HCT116 (cell line): ENCODE measurements around the gene FAM89B. TPM values are rescaled to one million over a fixed set of nuclear protein-coding genes. Genes with fewer than 3 reads are reported as not detected.

ENCODE experiments used
- ATAC-seq: fragments of 200-7000 bp; cut with Tn5 transposase; 2 replicates; pipeline ENCODE4 v1.9.1; 2020; ENCODE audit warnings: mild to moderate bottlenecking, moderate library complexity
- BruUV-seq: library from RNA; stranded (reverse); fragments of 400-500 nt; replicated peaks from 2 replicates; lab custom pipeline; 2021; lab: Mats Ljungman, UMichigan
- CTCF ChIA-PET: fragments of 300-600 bp; sonication (Branson Sonifier 250); formaldehyde crosslinking; loops from one replicate; lab custom pipeline; 2021; ENCODE audit warnings: antibody characterized with exemption; lab: Charles Lee
- POLR2A ChIA-PET: fragments of 300-600, 350-600 bp; sonication (Branson Sonifier 250); formaldehyde crosslinking; loops from one replicate; lab custom pipeline; 2021; ENCODE audit warnings: antibody characterized with exemption; lab: Charles Lee
- RAD21 ChIA-PET, 2 experiments: fragments of 300-600 bp; sonication (Branson Sonifier 250); formaldehyde crosslinking; loops; one replicate each; lab custom pipeline; 2023; ENCODE audit warnings: low total read pairs in 2 of 2; ENCODE audit not compliant: uncharacterized antibody in 2 of 2, unreplicated experiment in 2 of 2, low non-redundant PET in 1 of 2; lab: Charles Lee
- DNase-seq: peaks from one replicate; pipeline ENCODE4 v3.0.0-alpha.2; 2010; ENCODE audit warnings: low read depth, low spot score
- H2AFZ ChIP-seq: fragments of 200-600 bp; shearing (Covaris generic), sonication (generic); 2 replicates; pipeline ENCODE4 v1.6.1; 2017; ENCODE audit warnings: low read depth, mixed run types, mixed read lengths, antibody characterized with exemption, low read length; ENCODE audit not compliant: poor library complexity, severe bottlenecking
- H3K27ac ChIP-seq: 2 replicates; pipeline ENCODE4 v1.5.1; 2012; ENCODE audit warnings: low read depth, low read length
- H3K27me3 ChIP-seq: fragments of 200-600 bp; sonication (generic); 2 replicates; pipeline ENCODE4 v1.6.1; 2016; ENCODE audit warnings: mixed run types, low read length, mixed read lengths; ENCODE audit not compliant: insufficient read depth
- H3K36me3 ChIP-seq, 2 experiments: fragments of 200-500 bp in 1 of 2; fragments of 200-600 bp in 1 of 2; sonication (Bioruptor generic) in 1 of 2; sonication (generic) in 1 of 2; 2 replicates each; pipeline versions ENCODE4 v1.5.1 to v1.6.1; 2014 to 2016; ENCODE audit warnings: low read length in 2 of 2, inconsistent platforms in 1 of 2, mixed read lengths in 1 of 2, mixed run types in 1 of 2; ENCODE audit not compliant: insufficient read depth in 2 of 2, control insufficient read depth in 1 of 2
- H3K4me1 ChIP-seq, 2 experiments: fragments of 200-600 bp in 1 of 2; sonication (generic) in 1 of 2; 2 replicates each; pipeline versions ENCODE4 v1.5.1 to v1.6.1; 2012 to 2017; ENCODE audit warnings: low read length in 2 of 2, inconsistent platforms in 1 of 2, mild to moderate bottlenecking in 1 of 2, mixed read lengths in 1 of 2, mixed run types in 1 of 2, moderate library complexity in 1 of 2; ENCODE audit not compliant: insufficient read depth in 2 of 2, control insufficient read depth in 1 of 2
- H3K4me2 ChIP-seq: fragments of 200-600 bp; sonication (generic); 2 replicates; pipeline ENCODE4 v1.6.1; 2017; ENCODE audit warnings: mixed run types, low read length, mixed read lengths
- H3K4me3 ChIP-seq, 2 experiments: fragments of 200-600 bp in 1 of 2; sonication (generic) in 1 of 2; replicated peaks in 1 of 2; 2 replicates each; pipeline ENCODE4 v1.5.1; 2011 to 2016; ENCODE audit warnings: low read length in 2 of 2, control low read depth in 1 of 2, low read depth in 1 of 2, mild to moderate bottlenecking in 1 of 2, mixed read lengths in 1 of 2, mixed run types in 1 of 2
- H3K79me2 ChIP-seq: fragments of 200-600 bp; sonication (generic); 2 replicates; pipeline ENCODE4 v1.6.1; 2017; ENCODE audit warnings: mild to moderate bottlenecking, mixed run types, low read length, moderate library complexity, mixed read lengths; ENCODE audit not compliant: insufficient read depth
- H3K9ac ChIP-seq: fragments of 200-600 bp; sonication (generic); 2 replicates; pipeline ENCODE4 v1.6.1; 2016; ENCODE audit warnings: low read length, mixed read lengths
- H3K9me2 ChIP-seq: fragments of 200-600 bp; sonication (generic), shearing (Covaris generic); 2 replicates; pipeline ENCODE4 v1.6.1; 2017; ENCODE audit warnings: mixed run types, mild to moderate bottlenecking, moderate library complexity; ENCODE audit not compliant: insufficient read depth
- H3K9me3 ChIP-seq, 2 experiments: fragments of 200-500 bp in 1 of 2; fragments of 200-600 bp in 1 of 2; sonication (Bioruptor generic) in 1 of 2; sonication (generic) in 1 of 2; 2 replicates each; pipeline ENCODE4 v1.6.1; 2014 to 2017; ENCODE audit warnings: low read length in 2 of 2, mixed read lengths in 2 of 2, inconsistent platforms in 1 of 2, low read depth in 1 of 2, mild to moderate bottlenecking in 1 of 2, mixed run types in 1 of 2, moderate library complexity in 1 of 2; ENCODE audit not compliant: control insufficient read depth in 1 of 2, insufficient read depth in 1 of 2
- H4K20me1 ChIP-seq: fragments of 200-600 bp; sonication (generic), shearing (Covaris generic); 2 replicates; pipeline ENCODE4 v1.6.1; 2017; ENCODE audit warnings: mixed run types, mild to moderate bottlenecking, moderate library complexity; ENCODE audit not compliant: insufficient read depth
- CTCF ChIP-seq, 3 experiments: fragments of 200-600 bp in 1 of 3; sonication (generic) in 1 of 3; IDR thresholded peaks in 2 of 3; conservative IDR thresholded peaks in 1 of 3; 2 replicates each; pipeline ENCODE4 v1.5.1; 2012 to 2017; ENCODE audit warnings: low read depth in 2 of 3, low read length in 2 of 3, antibody characterized with exemption in 1 of 3, borderline replicate concordance in 1 of 3, control low read depth in 1 of 3, mild to moderate bottlenecking in 1 of 3, mixed read lengths in 1 of 3, mixed run types in 1 of 3, moderate library complexity in 1 of 3; ENCODE audit not compliant: insufficient read depth in 1 of 3
- EGR1 ChIP-seq: IDR thresholded peaks from 2 replicates; pipeline ENCODE4 v1.6.1; 2012; ENCODE audit warnings: low read depth
- JUND ChIP-seq: IDR thresholded peaks from 2 replicates; pipeline ENCODE4 v1.6.1; 2012
- POLR2A ChIP-seq: IDR thresholded peaks from 2 replicates; pipeline ENCODE4 v1.7.0; 2011; ENCODE audit warnings: borderline replicate concordance; ENCODE audit not compliant: insufficient read depth, insufficient read length; ENCODE audit errors: extremely low read depth
- POLR2AphosphoS5 ChIP-seq: IDR thresholded peaks from 2 replicates; pipeline ENCODE4 v1.6.1; 2011; ENCODE audit warnings: mild to moderate bottlenecking, low read depth, low read length, moderate library complexity
- REST ChIP-seq: IDR thresholded peaks from 2 replicates; pipeline ENCODE4 v1.6.1; 2012; ENCODE audit warnings: low read depth
- SRF ChIP-seq: IDR thresholded peaks from 2 replicates; pipeline ENCODE4 v1.6.1; 2012; ENCODE audit warnings: low read depth
- intact Hi-C: fragments of 100-400 bp; cut with micrococcal nuclease; formaldehyde crosslinking; loops from 2 replicates; pipeline ENCODE4 v1.10.0; 2022
- total RNA-seq: library from RNA; stranded (reverse); gene quantifications from one replicate; pipeline ENCODE4 v1.2.1, GENCODE V29; 2021; ENCODE audit not compliant: unreplicated experiment
- TF ChIP-seq, protein P1 (sequence below): IDR thresholded peaks from 2 replicates; pipeline ENCODE4 v1.6.1; 2011; ENCODE audit warnings: mild to moderate bottlenecking, low read length, moderate library complexity; ENCODE audit not compliant: insufficient replicate concordance; ENCODE audit errors: extremely low read depth

The FAM89B gene
- total RNA-seq, 1 experiment from 2014 or later: 60.0 TPM

DNA sequence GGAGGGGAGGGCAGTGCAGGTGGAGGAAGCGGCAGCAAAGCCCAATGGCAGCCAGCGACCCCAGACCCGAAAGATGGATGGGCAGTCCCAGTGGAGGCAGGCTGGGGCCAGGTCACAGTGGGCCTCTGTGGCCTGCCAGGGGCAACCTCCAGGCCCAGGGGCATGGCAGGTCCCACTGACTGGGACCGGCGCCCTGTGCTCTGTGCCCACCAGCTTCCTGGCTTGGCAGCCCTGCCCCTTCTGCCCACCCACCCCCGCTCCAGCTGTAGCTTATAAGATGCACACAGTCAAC, 27.6 kb downstream of the FAM89B start:
- TF ChIP-seq POLR2AphosphoS5: 0 out of 2 replicates have a peak, but pooled peaks have one; percentile 13
- TF ChIP-seq POLR2A: no peak
- TF ChIP-seq, protein P1, sequence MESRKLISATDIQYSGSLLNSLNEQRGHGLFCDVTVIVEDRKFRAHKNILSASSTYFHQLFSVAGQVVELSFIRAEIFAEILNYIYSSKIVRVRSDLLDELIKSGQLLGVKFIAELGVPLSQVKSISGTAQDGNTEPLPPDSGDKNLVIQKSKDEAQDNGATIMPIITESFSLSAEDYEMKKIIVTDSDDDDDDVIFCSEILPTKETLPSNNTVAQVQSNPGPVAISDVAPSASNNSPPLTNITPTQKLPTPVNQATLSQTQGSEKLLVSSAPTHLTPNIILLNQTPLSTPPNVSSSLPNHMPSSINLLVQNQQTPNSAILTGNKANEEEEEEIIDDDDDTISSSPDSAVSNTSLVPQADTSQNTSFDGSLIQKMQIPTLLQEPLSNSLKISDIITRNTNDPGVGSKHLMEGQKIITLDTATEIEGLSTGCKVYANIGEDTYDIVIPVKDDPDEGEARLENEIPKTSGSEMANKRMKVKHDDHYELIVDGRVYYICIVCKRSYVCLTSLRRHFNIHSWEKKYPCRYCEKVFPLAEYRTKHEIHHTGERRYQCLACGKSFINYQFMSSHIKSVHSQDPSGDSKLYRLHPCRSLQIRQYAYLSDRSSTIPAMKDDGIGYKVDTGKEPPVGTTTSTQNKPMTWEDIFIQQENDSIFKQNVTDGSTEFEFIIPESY: no peak
- TF ChIP-seq SRF: no peak
- DNase-seq (no peak), ATAC-seq (no peak)
- BruUV-seq: no TSS peak
- Histone ChIP-seq H4K20me1 (no peaks in the 10 kb centered on the region), H3K4me3 (no peak overlapping the region), H3K36me3 (peaks cover 5 to 7% of the 10 kb centered on the region in 2 experiments; a peak in 3 of 4 replicates), H3K27ac (no peak overlapping the region), H3K4me1 (peaks cover 12 to 13% of the 10 kb centered on the region in 2 experiments), H3K4me2 (no peak overlapping the region), H3K9me3 (no peaks in the 10 kb centered on the region), H3K79me2 (no peaks in the 10 kb centered on the region), H3K9ac (no peak overlapping the region), H3K9me2 (no peaks in the 10 kb centered on the region), H3K27me3 (no peaks in the 10 kb centered on the region), H2AFZ (no peak overlapping the region)
- ChIA-PET RAD21 (no interaction called here), POLR2A (no interaction called here), CTCF (no interaction called here)
- intact Hi-C loops: no loop called here

GRCh38 chr11:65604258-65604657, 31.9 kb downstream of the FAM89B start:
- BruUV-seq: no TSS peak
- ATAC-seq: no peak
- intact Hi-C loops: no loop called here
- H3K79me2 ChIP-seq: no peaks in the 10 kb centered on the region
- peaks cover 14 to 16% of the 10 kb centered on the region in 2 experiments; a peak in 3 of 4 replicates for H3K36me3 ChIP-seq
- no peaks in the 10 kb centered on the region for H3K27me3 ChIP-seq
- H3K4me1 ChIP-seq: peaks cover 8 to 17% of the 10 kb centered on the region in 2 experiments; a peak in 3 of 4 replicates
- RAD21 ChIA-PET: no interaction called here
- H3K4me2 ChIP-seq: no peak overlapping the region
- no peaks in the 10 kb centered on the region for H3K9me3 ChIP-seq
- H3K4me3 ChIP-seq: no peak overlapping the region
- H3K9me2 ChIP-seq: no peaks in the 10 kb centered on the region
- DNase-seq: no peak
- CTCF ChIA-PET: interaction anchor here (1.1 kb wide), 1 partner anchor 31 kb away, joined by 3 read pairs; no protein-coding TSS in a partner anchor
- H2AFZ ChIP-seq: no peak overlapping the region
- no peak for TF ChIP-seq JUND
- TF ChIP-seq CTCF (IDR thresholded peaks at IDR 0.05 in 2 of 3, conservative IDR thresholded peaks at IDR 0.05 in 1 of 3; ENCODE audit: borderline replicate concordance in 1 of 3, insufficient read depth in 1 of 3, low read depth in 2 of 3, low read length in 2 of 3): no peak
- no peak for TF ChIP-seq REST
- TF ChIP-seq EGR1: no peak
- H3K27ac ChIP-seq: no peak overlapping the region
- H3K9ac ChIP-seq: no peak overlapping the region
- POLR2A ChIA-PET: no interaction called here
- H4K20me1 ChIP-seq: no peaks in the 10 kb centered on the region
